Measurements from ENCODE around the gene HTATSF1. TPM values are rescaled to one million over a fixed set of nuclear protein-coding genes. Genes with fewer than 3 reads are reported as not detected.

Gene HTATSF1
- total RNA-seq, 1 donor, result 35.0 TPM

DNA sequence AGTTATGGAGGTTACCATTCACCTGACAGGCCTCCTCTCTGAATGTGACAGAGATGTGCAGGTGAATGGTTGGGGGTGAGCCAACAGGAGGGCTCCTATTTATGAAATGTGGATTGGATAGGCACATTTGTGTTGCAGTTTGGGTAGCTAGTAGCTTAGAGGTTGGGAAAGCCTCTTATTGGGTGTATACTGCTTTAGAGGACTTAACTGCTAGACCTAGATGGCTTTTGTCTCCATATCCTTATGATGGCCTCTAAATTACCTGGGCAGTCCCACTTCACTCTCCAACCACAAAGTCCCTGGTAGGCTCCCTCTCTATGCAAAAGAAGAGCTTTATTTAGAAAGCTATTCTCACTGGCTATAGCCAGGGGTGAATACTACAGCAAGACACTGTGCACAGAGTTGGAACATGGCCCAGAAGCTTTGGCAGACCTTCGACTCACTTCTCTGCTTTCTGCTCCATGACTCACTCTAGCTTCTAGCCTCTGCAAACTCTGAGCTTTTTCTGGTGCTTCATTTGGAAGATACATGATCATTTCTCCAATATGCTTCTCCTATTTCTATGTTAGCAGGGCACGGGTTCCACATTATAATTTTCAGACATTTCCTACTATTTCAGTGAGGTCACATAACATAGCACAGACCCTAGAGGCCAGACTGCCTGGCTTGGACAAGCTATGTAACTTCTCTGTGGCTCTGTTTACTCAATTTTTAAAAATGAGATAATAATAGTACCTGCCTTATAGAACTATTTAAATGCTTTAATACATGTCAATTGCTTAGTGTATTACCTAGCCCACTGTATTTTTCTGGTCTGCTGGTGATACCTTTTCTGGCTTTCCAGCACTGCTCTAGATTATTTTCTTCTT, 28.6 kb downstream of the HTATSF1 start:
- peak; percentile 59 for DNase-seq (ENCODE audit: low read depth)
- TF ChIP-seq, protein P1, sequence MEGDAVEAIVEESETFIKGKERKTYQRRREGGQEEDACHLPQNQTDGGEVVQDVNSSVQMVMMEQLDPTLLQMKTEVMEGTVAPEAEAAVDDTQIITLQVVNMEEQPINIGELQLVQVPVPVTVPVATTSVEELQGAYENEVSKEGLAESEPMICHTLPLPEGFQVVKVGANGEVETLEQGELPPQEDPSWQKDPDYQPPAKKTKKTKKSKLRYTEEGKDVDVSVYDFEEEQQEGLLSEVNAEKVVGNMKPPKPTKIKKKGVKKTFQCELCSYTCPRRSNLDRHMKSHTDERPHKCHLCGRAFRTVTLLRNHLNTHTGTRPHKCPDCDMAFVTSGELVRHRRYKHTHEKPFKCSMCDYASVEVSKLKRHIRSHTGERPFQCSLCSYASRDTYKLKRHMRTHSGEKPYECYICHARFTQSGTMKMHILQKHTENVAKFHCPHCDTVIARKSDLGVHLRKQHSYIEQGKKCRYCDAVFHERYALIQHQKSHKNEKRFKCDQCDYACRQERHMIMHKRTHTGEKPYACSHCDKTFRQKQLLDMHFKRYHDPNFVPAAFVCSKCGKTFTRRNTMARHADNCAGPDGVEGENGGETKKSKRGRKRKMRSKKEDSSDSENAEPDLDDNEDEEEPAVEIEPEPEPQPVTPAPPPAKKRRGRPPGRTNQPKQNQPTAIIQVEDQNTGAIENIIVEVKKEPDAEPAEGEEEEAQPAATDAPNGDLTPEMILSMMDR (IDR thresholded peaks at IDR 0.05; ENCODE audit: insufficient read depth, low read depth, low read length), result no peak
- H3K4me3 ChIP-seq (ENCODE audit: low read depth, low read length), result no peak overlapping the region

DNA sequence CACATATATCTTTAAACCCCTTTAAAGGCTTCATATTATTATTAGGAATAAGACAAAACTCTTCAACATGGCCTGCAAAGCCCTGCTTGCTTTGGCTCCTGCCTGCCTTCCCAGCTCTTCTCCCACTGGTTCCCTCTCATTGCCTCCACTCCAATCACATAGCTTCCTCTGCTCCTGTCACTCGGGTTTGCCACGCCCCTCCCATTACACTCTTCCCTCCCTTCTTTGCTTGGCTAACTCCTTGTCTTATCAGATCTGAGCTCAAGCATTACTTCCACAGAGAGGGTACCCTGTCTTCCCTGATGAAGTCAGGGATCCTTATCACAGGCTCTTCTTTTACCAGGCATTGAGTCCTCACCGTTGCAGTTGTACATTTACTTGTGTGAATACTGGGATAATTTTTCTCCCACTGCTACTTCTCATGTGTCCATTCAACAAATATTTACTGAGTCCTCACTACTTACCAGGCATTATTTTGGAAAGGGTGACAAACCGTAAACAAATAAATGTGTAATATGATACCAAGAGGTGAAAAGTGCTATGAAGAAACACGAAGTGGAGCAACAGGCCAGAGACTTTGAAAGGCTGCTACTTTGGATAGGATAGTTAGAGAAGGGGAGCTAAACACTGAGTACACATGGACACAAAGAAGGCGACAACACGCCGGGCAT, 31.4 kb downstream of the HTATSF1 start:
- no peak overlapping the region for H3K4me3 ChIP-seq (ENCODE audit: low read depth, low read length)
- no peak for DNase-seq (ENCODE audit: low read depth)
- TF ChIP-seq, protein P1 (IDR thresholded peaks at IDR 0.05; ENCODE audit: insufficient read depth, low read depth, low read length), result no peak

DNA sequence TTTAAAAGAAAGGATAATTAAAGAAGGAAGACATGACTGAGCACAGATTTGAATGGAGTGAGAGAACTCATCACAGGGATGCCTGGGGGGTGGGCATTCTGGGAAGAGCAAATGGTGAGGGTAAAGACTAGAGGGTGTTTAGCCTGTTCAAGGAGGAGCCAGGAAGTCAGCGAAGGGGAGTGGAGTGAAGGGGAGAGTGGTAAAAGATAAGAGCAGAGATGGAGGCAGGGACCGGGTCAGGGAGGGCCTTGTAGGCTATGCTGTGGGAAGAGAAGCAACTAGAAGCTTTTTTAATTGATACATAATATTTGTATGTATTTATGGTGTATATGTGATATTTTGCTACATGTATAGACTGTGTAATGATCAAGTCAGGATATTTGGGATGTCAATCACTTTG, 32.4 kb downstream of the HTATSF1 start:
- no peak for DNase-seq (ENCODE audit: low read depth)
- no peak overlapping the region for H3K4me3 ChIP-seq (ENCODE audit: low read depth, low read length)
- TF ChIP-seq, protein P1 (IDR thresholded peaks at IDR 0.05; ENCODE audit: insufficient read depth, low read depth, low read length), result no peak

DNA sequence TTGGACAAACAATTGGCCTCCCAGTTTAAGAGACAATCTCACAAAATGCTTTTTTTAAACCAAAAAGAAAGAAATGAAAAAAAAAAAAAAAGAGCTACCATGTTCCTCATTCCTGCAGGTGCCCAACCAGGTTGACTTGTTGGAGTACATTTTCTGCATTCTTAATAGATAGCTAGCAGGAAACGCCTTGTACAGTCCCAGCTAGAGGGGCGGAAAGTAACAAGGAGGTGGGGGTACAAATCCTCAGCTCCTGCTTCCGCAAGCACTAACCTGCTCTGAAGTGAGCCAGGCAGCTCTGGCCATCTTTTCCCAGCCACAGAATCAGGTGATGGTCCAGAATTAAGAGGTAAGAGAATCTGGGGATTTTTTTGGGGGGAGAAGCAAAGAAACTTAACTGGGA, 34.6 kb downstream of the HTATSF1 start, which contains the start of gene VGLL1:
VGLL1 (plus strand) TSS at position 265 of the 400 bp plus-strand sequence. CDS start 3,806 bp downstream, outside the sequence.
- no peak within 1 kb of the TSS for H3K4me3 ChIP-seq (ENCODE audit: low read depth, low read length)
- TF ChIP-seq, protein P1 (IDR thresholded peaks at IDR 0.05; ENCODE audit: insufficient read depth, low read depth, low read length), result no peak
- DNase-seq (ENCODE audit: low read depth), result no peak

DNA sequence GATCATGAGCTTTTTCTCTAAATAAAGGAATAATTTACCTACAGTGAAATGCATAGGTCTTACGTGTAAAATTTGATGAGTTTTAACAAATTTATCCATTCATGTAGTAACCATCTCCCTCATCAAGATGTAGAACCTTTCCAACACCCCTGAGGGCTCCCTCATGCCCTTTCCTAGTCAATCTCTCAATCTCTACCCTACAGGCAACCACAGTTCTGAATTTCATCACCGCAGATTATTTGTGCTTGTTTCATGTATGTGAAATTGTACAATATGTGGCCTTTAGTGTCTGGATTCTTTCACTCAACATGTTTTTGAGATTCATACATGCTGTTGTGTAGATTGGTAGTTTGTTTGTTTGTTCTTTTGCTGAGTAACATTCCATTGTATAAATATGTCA, 36.7 kb downstream of the HTATSF1 start:
- TF ChIP-seq, protein P1 (IDR thresholded peaks at IDR 0.05; ENCODE audit: insufficient read depth, low read depth, low read length), result no peak
- no peak for DNase-seq (ENCODE audit: low read depth)

DNA sequence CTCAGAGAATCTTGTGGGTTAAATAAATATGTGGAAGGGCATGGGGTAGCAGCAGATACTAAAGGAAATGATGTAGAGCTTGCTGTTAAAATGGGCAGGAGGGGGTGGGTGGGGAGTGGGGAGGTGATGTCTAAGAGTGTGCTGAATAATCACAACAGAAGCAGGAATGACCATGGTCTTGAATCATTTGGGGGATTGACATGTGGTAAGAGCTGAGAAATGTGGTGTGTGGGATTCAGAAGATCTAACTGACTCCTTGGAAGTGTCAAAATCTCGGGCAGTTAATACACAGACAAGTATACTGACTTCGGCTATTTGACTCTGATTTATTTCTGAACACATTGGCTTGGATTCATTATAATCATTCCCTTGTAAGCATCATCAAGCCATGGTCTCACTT, 41.4 kb downstream of the HTATSF1 start:
- no peak for DNase-seq (ENCODE audit: low read depth)
- TF ChIP-seq, protein P1 (IDR thresholded peaks at IDR 0.05; ENCODE audit: insufficient read depth, low read depth, low read length), result no peak
- no peak overlapping the region for H3K4me3 ChIP-seq (ENCODE audit: low read depth, low read length)

More for the DNA sequence above, 36.7 kb downstream of the HTATSF1 start:
- H3K4me3 ChIP-seq (ENCODE audit: low read depth, low read length), result no peak overlapping the region
